Lower lobe of right lung (tissue), 2 donors: ENCODE results near the gene LONRF3. TPM values are rescaled to one million over a fixed set of nuclear protein-coding genes. Genes with fewer than 3 reads are reported as not detected.

Experiments
- ATAC-seq, 2 donors: fragments of 200-7000 bp; cut with Tn5 transposase; one replicate each; pipeline ENCODE4 v1.9.1; 2020 to 2022; ENCODE audit warnings: mild to moderate bottlenecking in 2 of 2, moderate library complexity in 2 of 2
- DNase-seq: peaks from one replicate; pipeline ENCODE4 v3.0.0-alpha.2; 2020
- H3K27ac ChIP-seq: fragments of 200-600 bp; one replicate; pipeline ENCODE4 v1.8.0; 2022
- H3K27me3 ChIP-seq: fragments of 200-600 bp; one replicate; pipeline ENCODE4 v1.8.0; 2022; ENCODE audit warnings: low read depth
- H3K36me3 ChIP-seq: fragments of 200-600 bp; one replicate; pipeline ENCODE4 v1.8.0; 2022; ENCODE audit warnings: mild to moderate bottlenecking
- H3K4me1 ChIP-seq: fragments of 200-600 bp; one replicate; pipeline ENCODE4 v1.8.0; 2022
- H3K4me3 ChIP-seq: fragments of 200-600 bp; one replicate; pipeline ENCODE4 v1.8.0; 2022; ENCODE audit warnings: mild to moderate bottlenecking
- H3K9me3 ChIP-seq: fragments of 200-600 bp; one replicate; pipeline ENCODE4 v1.8.0; 2022
- intact Hi-C: fragments of 100-400 bp; cut with DNase I; formaldehyde crosslinking; loops from one replicate; pipeline ENCODE4 v1.11.0; 2022
- total RNA-seq: library from RNA; stranded (reverse); fragmentation: NEBNext Ultra II Directional; extraction: Animal tissue kit (Norgen Biotek cat#: 25700); gene quantifications from one replicate; pipeline ENCODE4 v1.2.1, GENCODE V29; 2021
- TF ChIP-seq, protein P1 (sequence below): fragments of 200-600 bp; IDR thresholded peaks from one replicate; pipeline ENCODE4 v1.8.0; 2022; ENCODE audit warnings: antibody characterized with exemption, mild to moderate bottlenecking
- donor health status: DM: no; HTN: yes; CAD: no; lungs with severe emphysema.

Gene LONRF3
- total RNA-seq, 1 donor from 2014 or later: 27.6 TPM

GRCh38 chrX:119063428-119063827, 89.0 kb downstream of the LONRF3 start:
- ATAC-seq: no peak
- no peaks in the 10 kb centered on the region for H3K36me3 ChIP-seq
- H3K9me3 ChIP-seq: no peaks in the 10 kb centered on the region
- intact Hi-C loops: loop anchor here (10.0 kb wide), 1 partner anchor 219 kb away; no protein-coding TSS in a partner anchor
- H3K27ac ChIP-seq: no peak overlapping the region
- no peaks in the 10 kb centered on the region for H3K27me3 ChIP-seq
- TF ChIP-seq, protein P1, sequence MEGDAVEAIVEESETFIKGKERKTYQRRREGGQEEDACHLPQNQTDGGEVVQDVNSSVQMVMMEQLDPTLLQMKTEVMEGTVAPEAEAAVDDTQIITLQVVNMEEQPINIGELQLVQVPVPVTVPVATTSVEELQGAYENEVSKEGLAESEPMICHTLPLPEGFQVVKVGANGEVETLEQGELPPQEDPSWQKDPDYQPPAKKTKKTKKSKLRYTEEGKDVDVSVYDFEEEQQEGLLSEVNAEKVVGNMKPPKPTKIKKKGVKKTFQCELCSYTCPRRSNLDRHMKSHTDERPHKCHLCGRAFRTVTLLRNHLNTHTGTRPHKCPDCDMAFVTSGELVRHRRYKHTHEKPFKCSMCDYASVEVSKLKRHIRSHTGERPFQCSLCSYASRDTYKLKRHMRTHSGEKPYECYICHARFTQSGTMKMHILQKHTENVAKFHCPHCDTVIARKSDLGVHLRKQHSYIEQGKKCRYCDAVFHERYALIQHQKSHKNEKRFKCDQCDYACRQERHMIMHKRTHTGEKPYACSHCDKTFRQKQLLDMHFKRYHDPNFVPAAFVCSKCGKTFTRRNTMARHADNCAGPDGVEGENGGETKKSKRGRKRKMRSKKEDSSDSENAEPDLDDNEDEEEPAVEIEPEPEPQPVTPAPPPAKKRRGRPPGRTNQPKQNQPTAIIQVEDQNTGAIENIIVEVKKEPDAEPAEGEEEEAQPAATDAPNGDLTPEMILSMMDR: no peak
- no peak for DNase-seq
- no peaks in the 10 kb centered on the region for H3K4me1 ChIP-seq
- no peak overlapping the region for H3K4me3 ChIP-seq

- no peak overlapping the region for H3K4me3 ChIP-seq
- no peaks in the 10 kb centered on the region for H3K4me1 ChIP-seq
- ATAC-seq (peak; percentile 76 to 79), DNase-seq (peak; percentile 51)
- H3K9me3 ChIP-seq: no peaks in the 10 kb centered on the region
- TF ChIP-seq, protein P1: peak; percentile 71
- intact Hi-C loops: loop anchor here (10.0 kb wide), 1 partner anchor 222 kb away; no protein-coding TSS in a partner anchor
- no peak overlapping the region for H3K27ac ChIP-seq
- no peaks in the 10 kb centered on the region for H3K36me3 ChIP-seq
- H3K27me3 ChIP-seq: no peaks in the 10 kb centered on the region
Observed at GRCh38 chrX:119067023-119067739, 92.8 kb downstream of the LONRF3 start.

Other genes with a start within 250 kb of the LONRF3 start
- 84.0 TPM for gene IL13RA1, start 247.0 kb upstream of the LONRF3 start, total RNA-seq
- not detected for gene ZCCHC12, start 150.8 kb upstream of the LONRF3 start, total RNA-seq
- not detected for gene CT47C1, start 98.4 kb downstream of the LONRF3 start, total RNA-seq
- not detected for gene KIAA1210, start 153.2 kb downstream of the LONRF3 start, total RNA-seq